ENCODE measurements around the gene RBBP8NL.
A peak's percentile ranks its signal among the peaks of the same experiment; 100 is the strongest.

Gene RBBP8NL

GRCh38 chr20:62412194-62413024, 14.9 kb downstream of the RBBP8NL start:
- Histone ChIP-seq H3K4me2 (ENCODE audit: low read length) (no peak overlapping the region), H3K4me3 (ENCODE audit: low read depth, low read length) (no peak overlapping the region), H3K14ac (ENCODE audit: low read length) (no peak overlapping the region), H3K27me3 (ENCODE audit: insufficient read depth, low read length) (no peaks in the 10 kb centered on the region), H2BK120ac (ENCODE audit: insufficient read depth, low read length, poor library complexity) (no peak overlapping the region), H3K4me1 (ENCODE audit: control insufficient read depth in 1 of 2, insufficient read depth in 2 of 2, low read length in 2 of 2) (peaks cover 2 to 4% of the 10 kb centered on the region in 2 experiments), H2BK12ac (ENCODE audit: low read length) (no peak overlapping the region), H4K91ac (ENCODE audit: low read depth, low read length) (no peak overlapping the region), H2AK5ac (ENCODE audit: low read length) (no peak overlapping the region), H3K27ac (ENCODE audit: low read depth, low read length) (no peak overlapping the region), H3K79me1 (ENCODE audit: low read length) (peaks cover 1% of the 10 kb centered on the region), H3K9ac (ENCODE audit: low read length) (no peak overlapping the region), H3K4ac (ENCODE audit: low read depth, low read length) (no peak overlapping the region), H3K9me3 (ENCODE audit: insufficient read depth, low read depth, low read length) (peaks cover 6% of the 10 kb centered on the region), H2AFZ (ENCODE audit: insufficient read depth, low read length, poor library complexity) (no peak overlapping the region), H3K36me3 (ENCODE audit: control insufficient read depth in 1 of 2, insufficient read depth in 2 of 2, low read length in 2 of 2) (peaks cover 1 to 10% of the 10 kb centered on the region in 2 experiments), H3K18ac (ENCODE audit: low read length) (no peak overlapping the region), H2BK5ac (ENCODE audit: low read depth, low read length, poor library complexity) (no peak overlapping the region), H3K23ac (ENCODE audit: low read length) (no peak overlapping the region), H3K79me2 (ENCODE audit: control insufficient read depth, insufficient read depth, low read length, poor library complexity) (no peaks in the 10 kb centered on the region), H4K12ac (ENCODE audit: low read depth, low read length) (no peak overlapping the region), H4K8ac (ENCODE audit: low read depth, low read length) (no peak overlapping the region)
- WGBS (ENCODE audit: extremely low coverage, insufficient coverage, insufficient read length), result no CpG with 5 or more reads among the region's 22 CpGs
- DNase-seq, result no peak

- H3K79me1 ChIP-seq (ENCODE audit: low read length), result peaks cover 3% of the 10 kb centered on the region
- no peak overlapping the region for H3K14ac ChIP-seq (ENCODE audit: low read length)
- peak; percentile 79 to 82 for DNase-seq
- H4K12ac ChIP-seq (ENCODE audit: low read depth, low read length), result no peak overlapping the region
- peaks cover 1 to 10% of the 10 kb centered on the region in 2 experiments for H3K36me3 ChIP-seq (ENCODE audit: control insufficient read depth in 1 of 2, insufficient read depth in 2 of 2, low read length in 2 of 2)
- no peak overlapping the region for H2BK12ac ChIP-seq (ENCODE audit: low read length)
- no peaks in the 10 kb centered on the region for H3K27me3 ChIP-seq (ENCODE audit: insufficient read depth, low read length)
- H3K4ac ChIP-seq (ENCODE audit: low read depth, low read length), result no peak overlapping the region
- no peak overlapping the region for H3K18ac ChIP-seq (ENCODE audit: low read length)
- no peak overlapping the region for H2BK120ac ChIP-seq (ENCODE audit: insufficient read depth, low read length, poor library complexity)
- H4K91ac ChIP-seq (ENCODE audit: low read depth, low read length), result no peak overlapping the region
- peaks cover 3 to 5% of the 10 kb centered on the region in 2 experiments for H3K4me1 ChIP-seq (ENCODE audit: control insufficient read depth in 1 of 2, insufficient read depth in 2 of 2, low read length in 2 of 2)
- no peak overlapping the region for H2BK5ac ChIP-seq (ENCODE audit: low read depth, low read length, poor library complexity)
- WGBS (ENCODE audit: extremely low coverage, insufficient coverage, insufficient read length), result no CpG with 5 or more reads among the region's 24 CpGs
- no peaks in the 10 kb centered on the region for H3K79me2 ChIP-seq (ENCODE audit: control insufficient read depth, insufficient read depth, low read length, poor library complexity)
- H3K9me3 ChIP-seq (ENCODE audit: insufficient read depth, low read depth, low read length), result peaks cover 6% of the 10 kb centered on the region
- H3K23ac ChIP-seq (ENCODE audit: low read length), result no peak overlapping the region
- H3K4me2 ChIP-seq (ENCODE audit: low read length), result no peak overlapping the region
- H2AK5ac ChIP-seq (ENCODE audit: low read length), result no peak overlapping the region
- H2AFZ ChIP-seq (ENCODE audit: insufficient read depth, low read length, poor library complexity), result no peak overlapping the region
- H3K4me3 ChIP-seq (ENCODE audit: low read depth, low read length), result no peak overlapping the region
- no peak overlapping the region for H3K27ac ChIP-seq (ENCODE audit: low read depth, low read length)
- H3K9ac ChIP-seq (ENCODE audit: low read length), result no peak overlapping the region
- no peak overlapping the region for H4K8ac ChIP-seq (ENCODE audit: low read depth, low read length)
Measured at GRCh38 chr20:62411479-62412193, 15.7 kb downstream of the RBBP8NL start.

GRCh38 chr20:62410746-62411478, 16.4 kb downstream of the RBBP8NL start:
- Histone ChIP-seq H3K4me3 (ENCODE audit: low read depth, low read length) (no peak overlapping the region), H3K18ac (ENCODE audit: low read length) (no peak overlapping the region), H3K14ac (ENCODE audit: low read length) (no peak overlapping the region), H2BK12ac (ENCODE audit: low read length) (no peak overlapping the region), H3K27ac (ENCODE audit: low read depth, low read length) (no peak overlapping the region), H4K8ac (ENCODE audit: low read depth, low read length) (no peak overlapping the region), H3K36me3 (ENCODE audit: control insufficient read depth in 1 of 2, insufficient read depth in 2 of 2, low read length in 2 of 2) (peaks cover under 1 to 10% of the 10 kb centered on the region in 2 experiments), H3K4me1 (ENCODE audit: control insufficient read depth in 1 of 2, insufficient read depth in 2 of 2, low read length in 2 of 2) (peaks cover 6 to 13% of the 10 kb centered on the region in 2 experiments), H3K9ac (ENCODE audit: low read length) (no peak overlapping the region), H3K79me2 (ENCODE audit: control insufficient read depth, insufficient read depth, low read length, poor library complexity) (no peaks in the 10 kb centered on the region), H2AK5ac (ENCODE audit: low read length) (no peak overlapping the region), H3K23ac (ENCODE audit: low read length) (no peak overlapping the region), H4K91ac (ENCODE audit: low read depth, low read length) (no peak overlapping the region), H2AFZ (ENCODE audit: insufficient read depth, low read length, poor library complexity) (no peak overlapping the region), H3K4ac (ENCODE audit: low read depth, low read length) (no peak overlapping the region), H3K9me3 (ENCODE audit: insufficient read depth, low read depth, low read length) (peaks cover 6% of the 10 kb centered on the region), H4K12ac (ENCODE audit: low read depth, low read length) (no peak overlapping the region), H2BK5ac (ENCODE audit: low read depth, low read length, poor library complexity) (no peak overlapping the region), H3K4me2 (ENCODE audit: low read length) (no peak overlapping the region), H3K79me1 (ENCODE audit: low read length) (peaks cover 3% of the 10 kb centered on the region), H2BK120ac (ENCODE audit: insufficient read depth, low read length, poor library complexity) (no peak overlapping the region), H3K27me3 (ENCODE audit: insufficient read depth, low read length) (no peaks in the 10 kb centered on the region)
- WGBS (ENCODE audit: extremely low coverage, insufficient coverage, insufficient read length), result no CpG with 5 or more reads among the region's 19 CpGs
- no peak for DNase-seq

- Histone ChIP-seq H3K27me3 (ENCODE audit: insufficient read depth, low read length) (no peaks in the 10 kb centered on the region), H3K4me3 (ENCODE audit: low read depth, low read length) (no peak overlapping the region), H3K36me3 (ENCODE audit: control insufficient read depth in 1 of 2, insufficient read depth in 2 of 2, low read length in 2 of 2) (peaks cover 0 to 10% of the 10 kb centered on the region in 2 experiments), H2BK120ac (ENCODE audit: insufficient read depth, low read length, poor library complexity) (no peak overlapping the region), H3K9me3 (ENCODE audit: insufficient read depth, low read depth, low read length) (peaks cover 6% of the 10 kb centered on the region), H2BK5ac (ENCODE audit: low read depth, low read length, poor library complexity) (no peak overlapping the region), H3K18ac (ENCODE audit: low read length) (no peak overlapping the region), H2AFZ (ENCODE audit: insufficient read depth, low read length, poor library complexity) (no peak overlapping the region), H3K14ac (ENCODE audit: low read length) (no peak overlapping the region), H3K23ac (ENCODE audit: low read length) (no peak overlapping the region), H2BK12ac (ENCODE audit: low read length) (no peak overlapping the region), H3K79me1 (ENCODE audit: low read length) (peaks cover 3% of the 10 kb centered on the region), H3K9ac (ENCODE audit: low read length) (no peak overlapping the region), H4K91ac (ENCODE audit: low read depth, low read length) (no peak overlapping the region), H3K79me2 (ENCODE audit: control insufficient read depth, insufficient read depth, low read length, poor library complexity) (no peaks in the 10 kb centered on the region), H3K4me2 (ENCODE audit: low read length) (no peak overlapping the region), H4K8ac (ENCODE audit: low read depth, low read length) (no peak overlapping the region), H4K12ac (ENCODE audit: low read depth, low read length) (no peak overlapping the region), H3K4me1 (ENCODE audit: control insufficient read depth in 1 of 2, insufficient read depth in 2 of 2, low read length in 2 of 2) (peaks cover 6 to 14% of the 10 kb centered on the region in 2 experiments), H3K4ac (ENCODE audit: low read depth, low read length) (no peak overlapping the region), H2AK5ac (ENCODE audit: low read length) (no peak overlapping the region), H3K27ac (ENCODE audit: low read depth, low read length) (no peak overlapping the region)
- no peak for DNase-seq
- WGBS (ENCODE audit: extremely low coverage, insufficient coverage, insufficient read length), result no CpG with 5 or more reads among the region's 30 CpGs
Measured at GRCh38 chr20:62409931-62410745, 17.2 kb downstream of the RBBP8NL start.
